PC-3 (cell line): Measurements from ENCODE around the gene POLR1A.

ENCODE experiments used
- EZH2 ChIP-seq: fragments of 300-600 bp; sonication (generic); IDR thresholded peaks from one replicate; pipeline ENCODE4 v1.6.1; 2017; ENCODE audit warnings: antibody characterized with exemption, mild to moderate bottlenecking, low read length; ENCODE audit not compliant: unreplicated experiment
- EZH2phosphoT487 ChIP-seq: fragments of 300-600 bp; sonication (generic); IDR thresholded peaks from 2 replicates; pipeline ENCODE4 v1.6.1; 2018; ENCODE audit warnings: mild to moderate bottlenecking, antibody characterized with exemption, low read length, borderline replicate concordance
- TF ChIP-seq, protein P1 (sequence below): fragments of 300-600 bp; sonication (generic); conservative IDR thresholded peaks from 2 replicates; pipeline ENCODE4 v1.5.1; 2017; ENCODE audit warnings: antibody characterized with exemption, low read depth, mild to moderate bottlenecking, low read length

DNA sequence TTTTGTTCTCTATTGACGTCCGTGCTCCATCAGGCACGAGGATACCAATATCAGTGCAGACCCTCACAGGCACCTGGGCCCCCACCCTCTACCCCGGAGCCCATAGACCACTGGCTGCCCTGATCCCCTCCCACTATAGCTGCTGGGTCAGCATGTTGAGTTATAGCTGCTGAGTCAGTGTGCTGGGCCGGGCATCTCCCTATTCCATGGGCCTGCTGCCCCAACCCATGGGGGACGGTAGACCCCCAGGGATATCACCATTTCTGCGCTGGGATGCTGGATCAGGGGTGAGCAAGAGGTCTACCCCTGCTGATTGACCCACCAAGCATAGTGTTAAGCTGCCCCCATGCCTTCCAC is 116.8 kb downstream of the POLR1A start:
- TF ChIP-seq, protein P1, sequence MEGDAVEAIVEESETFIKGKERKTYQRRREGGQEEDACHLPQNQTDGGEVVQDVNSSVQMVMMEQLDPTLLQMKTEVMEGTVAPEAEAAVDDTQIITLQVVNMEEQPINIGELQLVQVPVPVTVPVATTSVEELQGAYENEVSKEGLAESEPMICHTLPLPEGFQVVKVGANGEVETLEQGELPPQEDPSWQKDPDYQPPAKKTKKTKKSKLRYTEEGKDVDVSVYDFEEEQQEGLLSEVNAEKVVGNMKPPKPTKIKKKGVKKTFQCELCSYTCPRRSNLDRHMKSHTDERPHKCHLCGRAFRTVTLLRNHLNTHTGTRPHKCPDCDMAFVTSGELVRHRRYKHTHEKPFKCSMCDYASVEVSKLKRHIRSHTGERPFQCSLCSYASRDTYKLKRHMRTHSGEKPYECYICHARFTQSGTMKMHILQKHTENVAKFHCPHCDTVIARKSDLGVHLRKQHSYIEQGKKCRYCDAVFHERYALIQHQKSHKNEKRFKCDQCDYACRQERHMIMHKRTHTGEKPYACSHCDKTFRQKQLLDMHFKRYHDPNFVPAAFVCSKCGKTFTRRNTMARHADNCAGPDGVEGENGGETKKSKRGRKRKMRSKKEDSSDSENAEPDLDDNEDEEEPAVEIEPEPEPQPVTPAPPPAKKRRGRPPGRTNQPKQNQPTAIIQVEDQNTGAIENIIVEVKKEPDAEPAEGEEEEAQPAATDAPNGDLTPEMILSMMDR, result no peak
- TF ChIP-seq EZH2, result no peak
- no peak for TF ChIP-seq EZH2phosphoT487
